Peyer's patch (tissue), 4 donors: ENCODE measurements around the gene SPATA31E1.

Experiments used
- POLR2A ChIP-seq, 2 donors: fragments of 450-650 bp; IDR thresholded peaks; one replicate each; pipeline ENCODE4 v1.5.1; 2017; ENCODE audit warnings: antibody characterized with exemption in 2 of 2, mild to moderate bottlenecking in 2 of 2, moderate library complexity in 2 of 2
- TF ChIP-seq, protein P1 (sequence below), 6 experiments: fragments of 450-650 bp in 4 of 6; fragments of 200-600 bp in 2 of 6; sonication (generic) in 1 of 6; IDR thresholded peaks; one replicate each; pipeline ENCODE4 v1.5.1; 2017 to 2019; ENCODE audit warnings: antibody characterized with exemption in 6 of 6, mild to moderate bottlenecking in 3 of 6, moderate library complexity in 1 of 6

DNA sequence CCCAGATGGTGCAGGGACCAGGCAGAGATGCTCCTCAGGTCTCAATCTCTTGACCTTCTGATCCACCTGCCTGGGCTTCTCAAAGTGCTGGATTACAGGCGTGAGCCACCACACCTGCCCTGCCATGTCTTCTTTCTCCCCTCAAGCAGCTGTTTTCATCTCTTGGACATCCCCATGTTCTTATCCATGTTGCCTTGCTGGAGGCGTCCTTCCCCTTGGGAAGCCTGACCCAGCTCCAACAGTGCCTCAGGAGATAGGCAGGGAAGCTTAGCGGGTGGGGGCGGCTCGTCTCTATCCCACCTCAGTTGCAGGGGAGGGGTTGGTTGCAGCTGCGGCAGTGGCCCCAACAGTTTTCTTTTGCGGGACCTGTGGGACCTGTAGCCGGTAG is 24.7 kb upstream of the SPATA31E1 start:
- TF ChIP-seq, protein P1, sequence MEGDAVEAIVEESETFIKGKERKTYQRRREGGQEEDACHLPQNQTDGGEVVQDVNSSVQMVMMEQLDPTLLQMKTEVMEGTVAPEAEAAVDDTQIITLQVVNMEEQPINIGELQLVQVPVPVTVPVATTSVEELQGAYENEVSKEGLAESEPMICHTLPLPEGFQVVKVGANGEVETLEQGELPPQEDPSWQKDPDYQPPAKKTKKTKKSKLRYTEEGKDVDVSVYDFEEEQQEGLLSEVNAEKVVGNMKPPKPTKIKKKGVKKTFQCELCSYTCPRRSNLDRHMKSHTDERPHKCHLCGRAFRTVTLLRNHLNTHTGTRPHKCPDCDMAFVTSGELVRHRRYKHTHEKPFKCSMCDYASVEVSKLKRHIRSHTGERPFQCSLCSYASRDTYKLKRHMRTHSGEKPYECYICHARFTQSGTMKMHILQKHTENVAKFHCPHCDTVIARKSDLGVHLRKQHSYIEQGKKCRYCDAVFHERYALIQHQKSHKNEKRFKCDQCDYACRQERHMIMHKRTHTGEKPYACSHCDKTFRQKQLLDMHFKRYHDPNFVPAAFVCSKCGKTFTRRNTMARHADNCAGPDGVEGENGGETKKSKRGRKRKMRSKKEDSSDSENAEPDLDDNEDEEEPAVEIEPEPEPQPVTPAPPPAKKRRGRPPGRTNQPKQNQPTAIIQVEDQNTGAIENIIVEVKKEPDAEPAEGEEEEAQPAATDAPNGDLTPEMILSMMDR (IDR thresholded peaks at IDR 0.05), result no peak
- TF ChIP-seq POLR2A (IDR thresholded peaks at IDR 0.05), result no peak
